RPMI8226 (cell line): ENCODE measurements around the gene PCSK1N.

ENCODE experiments used
- DNase-seq: peaks from one replicate; pipeline ENCODE4 v3.0.0-alpha.2; 2015

Gene PCSK1N

GRCh38 chrX:48787505-48788443 lies 47.6 kb downstream of the PCSK1N start:
- DNase-seq = no peak

GRCh38 chrX:48786825-48787504 lies 48.4 kb downstream of the PCSK1N start:
- no peak for DNase-seq

GRCh38 chrX:48786341-48786800 lies 49.0 kb downstream of the PCSK1N start, which contains the start of gene GATA1:
Gene GATA1, plus strand, starts transcription at chrX:48786590. Its CDS starts 4,520 bp downstream, at chrX:48791110.
- DNase-seq = no peak

- no peak for DNase-seq
These were observed 49.7 kb downstream of the PCSK1N start for GRCh38 chrX:48785540-48786214.

- no peak for DNase-seq
These were observed 50.2 kb downstream of the PCSK1N start for GRCh38 chrX:48785186-48785539.

- no peak for DNase-seq
These were observed 50.7 kb downstream of the PCSK1N start for GRCh38 chrX:48784726-48785125.

GRCh38 chrX:48782795-48783194 lies 52.6 kb downstream of the PCSK1N start:
- DNase-seq = no peak

GRCh38 chrX:48782216-48782615 lies 53.2 kb downstream of the PCSK1N start:
- DNase-seq = no peak

- DNase-seq = no peak
These were observed 53.7 kb downstream of the PCSK1N start for GRCh38 chrX:48781705-48782104.
